Stimulated activated CD8-positive, alpha-beta memory T cell treated with anti-CD3 and anti-CD28 coated beads, Interleukin-12 subunit alpha, Interleukin-12 subunit beta, amount 100 ng/mL, for 1 hour (primary cell): ENCODE measurements around the gene PIP5KL1.

ENCODE experiments used
- DNase-seq: peaks from one replicate; pipeline ENCODE4 v3.0.0-alpha.2; 2020; ENCODE audit warnings: low read depth

Gene PIP5KL1

DNA sequence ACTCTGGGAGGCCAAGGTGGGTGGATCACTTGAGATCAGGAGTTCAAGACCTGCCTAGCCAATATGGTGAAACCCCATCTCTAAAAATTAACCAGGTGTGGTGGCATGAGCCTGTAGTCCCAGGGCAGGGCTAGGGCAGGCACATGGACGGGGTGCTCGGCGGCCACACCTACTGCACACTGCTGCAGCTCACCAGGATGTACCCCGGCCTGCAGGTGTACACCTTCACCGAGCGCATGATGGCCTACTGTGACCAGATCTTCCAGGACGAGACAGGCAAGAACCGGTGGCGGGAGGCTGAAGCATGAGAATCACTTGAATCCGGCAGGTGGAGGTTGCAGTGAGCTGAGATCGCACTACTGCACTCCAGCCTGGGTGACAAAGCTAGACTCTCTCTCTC, 16.9 kb downstream of the PIP5KL1 start:
- DNase-seq, result no peak

- no peak for DNase-seq
These were observed 17.7 kb downstream of the PIP5KL1 start for GRCh38 chr9:127912882-127913281.

- DNase-seq, result no peak
These were observed 18.3 kb downstream of the PIP5KL1 start for GRCh38 chr9:127912296-127912695.

DNA sequence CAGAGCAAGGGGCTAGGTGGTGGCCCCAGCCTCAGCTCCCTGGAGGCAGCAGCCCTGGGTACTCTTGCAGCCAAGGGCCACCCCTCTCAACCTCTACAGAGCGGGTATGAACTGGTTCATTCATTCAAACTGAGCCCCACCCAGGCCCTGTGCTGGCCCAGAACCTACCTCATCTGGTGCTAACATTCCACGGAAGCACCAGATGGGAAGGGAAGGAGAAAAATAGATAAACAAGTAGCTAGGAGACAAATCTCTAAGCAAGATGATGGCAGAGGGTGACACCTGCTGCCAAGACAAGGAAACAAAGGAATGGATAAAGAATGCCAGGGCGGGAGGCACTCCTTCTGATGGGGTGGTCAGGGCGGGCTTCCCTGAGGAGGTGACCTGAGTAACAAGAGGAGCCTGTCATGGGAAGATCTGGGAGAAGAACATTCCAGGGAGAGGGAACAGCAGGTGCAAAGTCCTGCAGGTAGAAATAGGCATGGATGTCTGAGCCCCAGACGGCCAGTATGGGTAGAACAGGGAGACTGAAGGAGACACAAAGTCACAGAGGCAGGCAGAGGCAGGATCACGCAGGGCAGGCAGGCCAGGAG, 19.9 kb downstream of the PIP5KL1 start:
- DNase-seq, result no peak

- no peak for DNase-seq
These were observed 20.7 kb downstream of the PIP5KL1 start for GRCh38 chr9:127909839-127910273.

GRCh38 chr9:127908660-127908926, 22.0 kb downstream of the PIP5KL1 start:
- DNase-seq, result no peak

GRCh38 chr9:127907867-127908659, 22.5 kb downstream of the PIP5KL1 start:
- DNase-seq, result no peak

- peak; percentile 43 for DNase-seq
These were observed 24.8 kb downstream of the PIP5KL1 start for GRCh38 chr9:127905788-127906191.

- DNase-seq, result peak; percentile 39
These were observed 25.4 kb downstream of the PIP5KL1 start for GRCh38 chr9:127905004-127905728.

DNA sequence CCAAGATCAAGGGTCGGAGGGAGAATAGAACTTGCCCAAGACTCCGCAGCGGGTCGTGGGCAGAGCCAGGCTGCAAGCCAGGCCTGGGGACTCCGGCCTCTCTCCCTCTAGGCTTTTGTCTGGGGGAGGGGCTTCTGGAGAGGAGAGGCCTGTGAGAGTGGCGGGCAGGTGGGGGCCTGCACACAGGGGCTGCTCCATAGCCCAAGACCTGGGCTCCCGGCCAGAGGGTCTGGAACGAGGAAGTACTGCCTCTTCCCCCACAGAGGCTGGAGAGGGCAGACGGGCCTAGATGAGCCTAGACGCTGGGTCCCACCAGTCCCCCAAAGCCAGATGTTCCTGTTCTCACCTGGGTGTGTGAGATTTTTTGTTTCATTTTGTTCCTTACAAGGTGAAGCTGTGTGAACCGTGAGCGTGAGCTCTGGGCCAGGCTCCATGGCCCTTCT, 26.0 kb downstream of the PIP5KL1 start:
- no peak for DNase-seq

DNA sequence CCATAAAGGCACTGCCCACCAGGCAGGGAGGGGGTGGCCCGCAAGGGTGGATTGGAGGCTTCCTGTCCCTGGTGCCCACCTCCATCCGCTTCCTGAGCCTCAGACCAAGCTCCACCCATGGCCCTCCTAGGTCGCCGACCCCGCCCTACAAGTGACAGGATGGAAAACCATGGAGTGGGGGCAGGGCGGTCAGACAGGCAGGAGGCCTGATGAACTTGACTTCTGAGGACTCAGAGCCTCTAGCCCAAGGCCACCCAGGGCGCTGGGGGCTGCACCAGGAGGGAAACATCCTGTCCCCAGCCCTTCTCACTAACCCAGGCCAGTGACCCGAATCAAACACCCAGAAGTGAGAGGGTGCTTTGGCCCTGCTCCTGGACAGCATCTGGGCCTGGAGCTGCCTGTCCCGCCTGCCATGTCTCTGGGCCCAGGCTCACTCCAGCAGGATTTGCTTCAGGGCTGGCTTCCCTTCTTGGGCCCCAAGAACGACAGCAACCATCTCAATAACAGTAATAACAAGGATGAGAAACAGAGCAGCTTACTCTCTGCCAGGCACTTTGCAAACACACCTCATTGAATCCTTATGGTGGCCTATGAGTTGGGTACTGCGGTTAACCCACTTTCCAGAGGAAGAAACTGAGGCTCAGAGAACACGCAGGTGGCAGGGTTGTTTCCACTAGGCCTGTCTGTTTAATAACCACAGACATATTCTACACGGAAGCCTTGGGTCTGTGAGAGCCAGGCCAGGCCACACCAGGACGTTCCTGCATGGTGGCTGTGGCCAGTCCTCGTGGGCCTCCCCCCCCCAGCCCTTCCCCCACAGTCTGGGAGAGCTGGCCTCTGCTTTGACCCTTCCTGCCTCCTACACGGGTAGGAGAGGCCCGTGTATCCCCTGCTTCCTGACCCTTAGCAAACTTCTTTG, 26.8 kb downstream of the PIP5KL1 start:
- peak; percentile 63 for DNase-seq

DNA sequence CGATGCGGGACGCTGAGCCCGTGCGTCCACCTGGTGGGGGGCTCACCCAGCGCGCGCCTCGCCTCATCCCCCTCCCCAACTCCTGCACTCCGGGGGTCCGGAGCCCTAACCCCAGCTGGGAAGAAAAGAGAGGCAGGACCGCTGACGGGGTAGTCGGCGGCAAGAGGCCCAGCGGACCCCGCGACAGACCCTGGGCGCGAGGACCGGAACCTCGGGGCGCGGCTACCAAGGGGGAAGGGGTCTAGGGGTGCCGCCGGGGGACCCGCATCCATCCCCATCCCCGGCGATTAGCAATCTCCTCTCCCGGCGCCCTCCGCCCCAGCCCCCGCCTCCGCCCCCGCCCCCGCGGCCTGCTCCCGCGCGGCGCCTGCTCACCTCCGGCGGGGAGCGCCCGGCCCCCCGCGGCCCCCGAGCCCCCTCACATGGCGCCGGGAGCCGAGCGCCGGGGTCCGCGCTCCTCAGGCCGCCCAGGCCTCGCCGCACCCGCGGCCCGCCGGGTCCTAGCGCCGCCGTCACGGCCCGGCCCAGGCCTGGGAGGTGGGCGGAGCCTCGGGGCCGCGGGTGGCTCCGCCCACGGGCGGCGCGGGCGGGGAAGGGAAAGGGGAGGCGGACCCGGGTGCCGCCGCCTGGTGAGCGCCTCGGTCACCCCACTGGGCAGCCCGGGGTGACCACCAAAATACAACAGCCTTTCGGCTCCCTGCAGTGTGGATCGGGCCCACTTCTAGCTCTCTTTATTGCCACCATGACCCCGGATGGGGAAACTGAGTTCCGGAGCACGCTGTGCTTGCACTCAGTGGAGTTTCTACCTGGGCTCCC, 31.2 kb downstream of the PIP5KL1 start, which contains the start of gene ST6GALNAC6:
Gene ST6GALNAC6 (minus strand): TSS at position 476 of the 816 bp plus-strand sequence. CDS start 1,622 bp downstream, outside the sequence.
- peak; percentile 36 for DNase-seq

GRCh38 chr9:127898433-127899127, 32.0 kb downstream of the PIP5KL1 start:
- no peak for DNase-seq

DNA sequence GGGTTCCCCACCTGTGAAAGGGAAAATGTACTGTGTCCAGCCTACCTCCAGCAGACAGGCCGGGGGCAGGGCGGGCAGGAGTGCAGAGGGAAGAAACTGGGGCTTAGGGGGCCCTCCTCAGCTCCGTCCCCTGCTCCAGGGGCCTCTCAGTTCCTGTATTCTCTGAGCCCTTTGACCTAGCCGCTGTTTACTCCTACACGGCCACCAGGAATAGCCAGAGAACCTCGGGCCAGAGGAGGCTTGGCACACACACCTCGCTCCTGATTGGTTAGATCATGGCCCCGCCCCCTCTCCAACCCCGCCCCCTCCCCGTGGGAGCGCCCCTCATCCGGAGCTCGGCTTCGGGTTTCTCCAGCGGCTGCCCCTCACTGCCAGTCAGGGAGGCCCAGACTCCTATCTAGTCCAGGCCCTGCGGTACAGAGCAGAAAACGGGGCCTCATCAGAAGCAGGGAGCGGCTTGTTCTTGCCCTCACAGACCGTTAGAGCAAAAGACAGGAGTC, 33.3 kb downstream of the PIP5KL1 start:
- no peak for DNase-seq

DNA sequence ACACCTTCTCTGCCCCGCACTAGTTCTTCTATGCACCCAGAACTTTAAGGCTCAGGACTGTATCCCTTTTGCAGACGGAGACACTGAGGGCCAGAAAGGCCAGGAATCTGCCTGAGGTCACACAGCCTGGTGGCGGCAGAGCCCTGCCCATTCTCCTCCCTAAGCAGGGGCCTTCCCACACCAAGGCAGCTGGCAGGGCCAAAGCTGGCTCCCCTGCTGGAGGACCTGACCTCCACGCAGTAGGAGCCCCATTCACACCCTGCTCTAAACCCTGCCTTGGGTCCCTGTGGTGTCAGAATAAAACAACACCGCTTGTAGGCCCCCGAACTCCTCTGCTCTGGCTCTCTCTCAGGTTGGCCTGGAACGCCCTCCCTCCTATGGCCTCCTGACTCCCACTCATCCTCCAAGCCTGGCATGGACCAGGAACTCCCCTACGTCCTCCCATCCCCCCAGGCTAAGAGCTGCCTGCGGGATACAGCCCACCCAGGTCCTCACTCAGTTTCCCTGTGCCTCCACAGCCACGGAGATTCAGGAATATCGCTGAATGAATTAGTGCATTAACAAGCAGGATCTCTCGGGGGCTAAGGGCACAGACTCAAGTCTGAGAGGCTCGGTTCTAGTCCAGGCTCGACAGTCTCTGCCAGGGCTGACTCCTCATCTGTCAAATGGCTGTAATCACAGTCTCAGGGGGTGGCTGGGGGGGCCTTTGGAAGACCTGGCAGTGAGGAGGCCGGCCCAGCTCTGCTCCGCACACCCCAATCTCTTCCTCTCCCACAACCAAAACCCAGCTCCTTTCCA, 34.0 kb downstream of the PIP5KL1 start:
- no peak for DNase-seq

GRCh38 chr9:127895811-127896210, 34.8 kb downstream of the PIP5KL1 start:
- DNase-seq, result no peak

DNA sequence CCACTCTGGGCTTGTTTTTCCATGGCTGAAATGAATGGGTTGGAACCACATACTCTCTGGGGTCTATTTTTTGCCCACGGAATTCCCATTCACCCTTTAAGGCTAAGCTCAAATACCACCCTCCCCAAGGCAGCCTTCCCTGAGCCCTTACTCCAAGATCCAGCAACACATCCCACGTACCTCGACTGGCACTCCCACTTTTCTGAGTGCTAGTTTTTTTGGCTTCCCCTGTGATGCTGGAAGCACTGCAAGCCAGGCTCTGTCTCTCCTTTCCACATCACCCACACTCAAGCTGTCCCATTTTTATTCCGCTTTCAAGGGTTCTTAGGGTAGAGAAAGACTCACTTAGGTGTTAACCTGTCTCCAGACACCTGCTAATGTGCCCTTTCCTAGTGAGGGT, 37.2 kb downstream of the PIP5KL1 start:
- DNase-seq, result no peak

GRCh38 chr9:127892831-127893230, 37.7 kb downstream of the PIP5KL1 start:
- no peak for DNase-seq

DNA sequence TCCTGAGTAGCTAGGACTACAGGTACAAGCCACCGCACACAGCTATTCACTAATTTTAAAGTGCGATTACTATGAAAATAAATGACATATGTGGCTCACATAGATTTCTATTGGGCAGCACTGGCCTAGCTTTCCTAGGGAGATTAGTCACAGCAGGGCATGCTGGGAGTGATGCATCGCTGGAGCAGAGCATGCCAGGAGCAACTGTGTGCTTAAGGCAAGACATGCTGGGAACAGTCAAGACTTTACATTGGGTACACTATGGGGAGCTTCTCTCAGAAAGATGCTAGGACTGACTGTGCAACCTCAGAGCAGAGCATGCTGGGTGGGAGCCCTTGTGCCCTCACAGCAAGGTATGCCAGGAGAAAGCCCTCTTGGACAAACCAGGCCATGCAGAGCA, 40.5 kb downstream of the PIP5KL1 start:
- DNase-seq, result no peak
